ENCODE measurements around the gene NPAT. TPM values are rescaled to one million over a fixed set of nuclear protein-coding genes. Genes with fewer than 3 reads are reported as not detected.
"Not testable (repeated sequence)": the region's sequence is repeated elsewhere in the genome, so short reads cannot be mapped to it uniquely, and the experiment has no call there.

NPAT gene
- total RNA-seq, 1 donor from 2014 or later, result 38.1 TPM

DNA sequence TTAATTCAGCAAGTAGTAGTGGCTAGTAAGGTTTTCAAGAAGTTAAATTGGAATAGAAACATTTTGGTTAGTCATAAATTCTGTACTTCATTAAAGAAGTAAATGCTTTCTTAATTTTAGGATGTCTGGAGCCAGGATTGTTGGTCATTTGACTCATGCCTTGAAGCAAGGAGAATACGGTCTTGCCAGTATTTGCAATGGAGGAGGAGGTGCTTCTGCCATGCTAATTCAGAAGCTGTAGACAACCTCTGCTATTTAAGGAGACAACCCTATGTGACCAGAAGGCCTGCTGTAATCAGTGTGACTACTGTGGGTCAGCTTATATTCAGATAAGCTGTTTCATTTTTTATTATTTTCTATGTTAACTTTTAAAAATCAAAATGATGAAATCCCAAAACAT is 75.3 kb downstream of the NPAT start:
- no peak overlapping the region for H3K27ac Mint-ChIP-seq
- no peaks in the 10 kb centered on the region for H3K27me3 Mint-ChIP-seq
- DNase-seq, result no peak

GRCh38 chr11:108144615-108145014 is 77.8 kb downstream of the NPAT start:
- no peak overlapping the region for H3K4me3 Mint-ChIP-seq
- intact Hi-C loops (cut with micrococcal nuclease), result no loop called here
- POLR2A ChIA-PET, result no interaction called here
- H3K4me1 Mint-ChIP-seq, result no peaks in the 10 kb centered on the region
- peak overlapping the region; percentile 10 for H3K27ac Mint-ChIP-seq
- DNase-seq (no peak), ATAC-seq (ENCODE audit: low read depth) (no peak)
- TF ChIP-seq, protein P1, sequence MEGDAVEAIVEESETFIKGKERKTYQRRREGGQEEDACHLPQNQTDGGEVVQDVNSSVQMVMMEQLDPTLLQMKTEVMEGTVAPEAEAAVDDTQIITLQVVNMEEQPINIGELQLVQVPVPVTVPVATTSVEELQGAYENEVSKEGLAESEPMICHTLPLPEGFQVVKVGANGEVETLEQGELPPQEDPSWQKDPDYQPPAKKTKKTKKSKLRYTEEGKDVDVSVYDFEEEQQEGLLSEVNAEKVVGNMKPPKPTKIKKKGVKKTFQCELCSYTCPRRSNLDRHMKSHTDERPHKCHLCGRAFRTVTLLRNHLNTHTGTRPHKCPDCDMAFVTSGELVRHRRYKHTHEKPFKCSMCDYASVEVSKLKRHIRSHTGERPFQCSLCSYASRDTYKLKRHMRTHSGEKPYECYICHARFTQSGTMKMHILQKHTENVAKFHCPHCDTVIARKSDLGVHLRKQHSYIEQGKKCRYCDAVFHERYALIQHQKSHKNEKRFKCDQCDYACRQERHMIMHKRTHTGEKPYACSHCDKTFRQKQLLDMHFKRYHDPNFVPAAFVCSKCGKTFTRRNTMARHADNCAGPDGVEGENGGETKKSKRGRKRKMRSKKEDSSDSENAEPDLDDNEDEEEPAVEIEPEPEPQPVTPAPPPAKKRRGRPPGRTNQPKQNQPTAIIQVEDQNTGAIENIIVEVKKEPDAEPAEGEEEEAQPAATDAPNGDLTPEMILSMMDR (IDR thresholded peaks at IDR 0.05), result no peak
- H3K9me3 Mint-ChIP-seq, result no peaks in the 10 kb centered on the region
- CTCF ChIA-PET, result no interaction called here
- no peaks in the 10 kb centered on the region for H3K27me3 Mint-ChIP-seq
- peaks cover 81% of the 10 kb centered on the region for H3K36me3 Mint-ChIP-seq (ENCODE audit: low read depth)

More for the DNA sequence above, 75.3 kb downstream of the NPAT start:
- H3K36me3 Mint-ChIP-seq (ENCODE audit: low read depth), result peaks cover 87% of the 10 kb centered on the region
- ChIA-PET CTCF (no interaction called here), POLR2A (no interaction called here)
- H3K9me3 Mint-ChIP-seq, result no peaks in the 10 kb centered on the region
- no peak overlapping the region for H3K4me3 Mint-ChIP-seq
- TF ChIP-seq, protein P1 (IDR thresholded peaks at IDR 0.05), result no peak
- no peaks in the 10 kb centered on the region for H3K4me1 Mint-ChIP-seq
- ATAC-seq (ENCODE audit: low read depth), result no peak
- intact Hi-C loops (cut with micrococcal nuclease), result loop anchor here (2.0 kb wide), 1 partner anchor 16 kb away; no protein-coding TSS in a partner anchor

- POLR2A ChIA-PET, result no interaction called here
- TF ChIP-seq, protein P1 (IDR thresholded peaks at IDR 0.05), result no peak
- DNase-seq, result no peak
- no peak overlapping the region for H3K27ac Mint-ChIP-seq
- H3K27me3 Mint-ChIP-seq, result no peaks in the 10 kb centered on the region
- no peaks in the 10 kb centered on the region for H3K4me1 Mint-ChIP-seq
- intact Hi-C loops (cut with micrococcal nuclease), result no loop called here
- no peak for ATAC-seq (ENCODE audit: low read depth)
- CTCF ChIA-PET, result interaction anchor here (1.5 kb wide), 1 partner anchor 23 kb away, joined by 6 read pairs; no protein-coding TSS in a partner anchor
- peaks cover 68% of the 10 kb centered on the region for H3K36me3 Mint-ChIP-seq (ENCODE audit: low read depth)
- H3K9me3 Mint-ChIP-seq, result no peaks in the 10 kb centered on the region
- no peak overlapping the region for H3K4me3 Mint-ChIP-seq
Observed at GRCh38 chr11:108142304-108142703, 80.1 kb downstream of the NPAT start.

DNA sequence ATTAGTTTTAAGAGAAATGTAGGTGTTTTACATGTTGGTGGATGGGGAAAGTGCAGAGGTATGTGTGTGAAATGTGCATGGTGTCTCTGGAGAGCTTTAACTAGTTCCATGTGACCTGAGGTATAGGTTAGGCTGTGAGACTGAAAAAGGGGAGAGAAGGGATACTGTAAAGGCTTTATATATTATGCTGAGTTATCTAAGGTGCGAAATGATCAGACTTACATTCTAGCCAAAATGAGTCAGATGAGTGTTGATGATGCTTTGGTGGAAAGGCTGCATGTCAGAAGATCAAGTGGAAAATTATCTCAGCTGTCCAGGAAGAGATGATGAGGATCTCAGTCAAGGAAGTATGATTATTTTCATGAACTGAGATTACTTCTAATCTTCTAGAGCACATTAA is 85.2 kb downstream of the NPAT start:
- H3K36me3 Mint-ChIP-seq (ENCODE audit: low read depth), result peaks cover 56% of the 10 kb centered on the region
- CTCF ChIA-PET, result no interaction called here
- no peaks in the 10 kb centered on the region for H3K4me1 Mint-ChIP-seq
- H3K27ac Mint-ChIP-seq, result no peak overlapping the region
- no peak overlapping the region for H3K4me3 Mint-ChIP-seq
- H3K9me3 Mint-ChIP-seq, result no peaks in the 10 kb centered on the region
- DNase-seq (no peak), ATAC-seq (ENCODE audit: low read depth) (no peak)
- intact Hi-C loops (cut with micrococcal nuclease), result no loop called here
- H3K27me3 Mint-ChIP-seq, result no peaks in the 10 kb centered on the region
- TF ChIP-seq, protein P1 (IDR thresholded peaks at IDR 0.05), result no peak
- POLR2A ChIA-PET, result no interaction called here

DNA sequence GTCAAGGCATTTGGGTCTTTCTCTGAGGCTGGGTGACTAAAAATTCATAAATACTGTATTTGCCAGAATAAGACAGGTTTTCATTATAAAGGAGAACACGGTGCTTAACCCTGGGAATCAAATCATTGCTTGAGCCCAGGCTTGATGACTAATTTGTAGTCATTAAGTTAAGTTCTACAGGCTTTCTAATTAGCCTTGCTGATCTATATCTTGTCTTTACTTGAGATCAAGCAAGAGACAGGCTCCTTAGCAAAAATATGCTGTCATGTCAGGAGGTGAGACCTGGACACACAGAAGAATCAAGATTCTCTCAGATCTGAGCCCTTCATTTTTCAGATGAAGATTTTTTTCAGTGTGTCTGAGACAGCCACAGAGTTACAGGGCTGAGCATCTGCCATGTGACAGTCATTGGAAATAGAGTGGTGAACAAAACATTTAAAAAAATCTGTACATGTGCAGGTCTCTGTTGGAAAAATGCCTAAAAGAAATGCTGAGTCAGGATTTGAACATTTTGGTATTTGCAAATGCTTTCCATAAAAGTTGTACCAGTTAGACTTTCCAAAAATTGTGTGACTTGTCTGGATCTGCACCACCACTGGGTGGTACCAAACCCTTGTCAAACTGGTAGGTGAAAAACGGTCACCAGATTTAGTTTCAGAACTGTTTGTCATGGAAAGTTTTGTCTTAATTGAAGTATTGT is 86.4 kb downstream of the NPAT start:
- peak overlapping the region; percentile 25 for H3K27ac Mint-ChIP-seq
- no peaks in the 10 kb centered on the region for H3K27me3 Mint-ChIP-seq
- TF ChIP-seq, protein P1 (IDR thresholded peaks at IDR 0.05), result no peak
- intact Hi-C loops (cut with micrococcal nuclease), result no loop called here
- no peak overlapping the region for H3K4me3 Mint-ChIP-seq
- DNase-seq, result no peak
- H3K4me1 Mint-ChIP-seq, result no peaks in the 10 kb centered on the region
- no peaks in the 10 kb centered on the region for H3K9me3 Mint-ChIP-seq
- peaks cover 50% of the 10 kb centered on the region for H3K36me3 Mint-ChIP-seq (ENCODE audit: low read depth)
- CTCF ChIA-PET, result no interaction called here
- peak; percentile 31 for ATAC-seq (ENCODE audit: low read depth)
- POLR2A ChIA-PET, result no interaction called here

DNA sequence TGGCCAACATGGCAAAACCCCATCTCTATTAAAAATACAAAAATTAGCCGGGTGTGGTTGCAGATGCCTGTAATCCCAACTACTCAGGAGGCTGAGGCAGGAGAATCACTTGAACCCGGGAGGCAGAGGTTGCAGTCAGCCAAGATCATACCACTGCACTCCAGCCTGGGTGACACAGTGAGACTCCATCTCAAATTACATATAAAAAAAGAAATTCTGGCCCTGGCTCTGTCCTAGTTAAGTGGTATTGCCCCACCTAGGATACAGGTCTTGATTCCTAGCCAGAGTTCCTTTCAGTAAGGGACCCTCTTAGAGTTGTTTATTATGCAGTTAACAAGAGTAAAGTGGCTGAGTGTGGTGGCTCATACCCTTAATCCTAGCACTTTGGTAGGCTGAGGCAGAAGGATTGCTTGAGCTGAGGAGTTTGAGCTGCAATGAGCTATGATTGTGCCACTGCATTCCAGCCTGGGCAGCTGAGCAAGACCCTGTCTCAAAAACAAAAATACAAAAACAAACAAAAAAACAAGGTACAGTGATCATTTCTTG is 89.4 kb downstream of the NPAT start:
- DNase-seq; intact Hi-C loops (cut with micrococcal nuclease); POLR2A ChIA-PET; H3K9me3 Mint-ChIP-seq; CTCF ChIA-PET; H3K4me1 Mint-ChIP-seq; H3K27me3 Mint-ChIP-seq; H3K4me3 Mint-ChIP-seq; ATAC-seq (ENCODE audit: low read depth): not testable (repeated sequence)
- Mint-ChIP-seq H3K36me3 (ENCODE audit: low read depth) (peaks cover 35% of the 10 kb centered on the region), H3K27ac (peak overlapping the region; percentile 20)
